OCI-LY1 (cell line): ENCODE data around the gene KCNJ14.

Experiments
- CTCF ChIP-seq: fragments of 200-600 bp; sonication (generic), shearing (Covaris generic); IDR thresholded peaks from 2 replicates; pipeline ENCODE4 v1.5.1; 2017; ENCODE audit warnings: mild to moderate bottlenecking, antibody characterized with exemption, low read length, moderate library complexity, mixed read lengths
- EZH2 ChIP-seq: fragments of 200-600 bp; sonication (generic), shearing (Covaris generic); IDR thresholded peaks from 2 replicates; pipeline ENCODE4 v1.8.0; 2017; ENCODE audit warnings: borderline replicate concordance, mixed run types, mild to moderate bottlenecking, antibody characterized with exemption, low read length, moderate library complexity, mixed read lengths

GRCh38 chr19:48484931-48485612 lies 29.7 kb downstream of the KCNJ14 start:
- no peak for TF ChIP-seq CTCF
- TF ChIP-seq EZH2 = no peak
